SK-N-SH (cell line): ENCODE measurements around the gene EVA1A. TPM values are rescaled to one million over a fixed set of nuclear protein-coding genes. Genes with fewer than 3 reads are reported as not detected.

Experiments
- CTCF ChIA-PET: fragments of 300-600, 350-600 bp; formaldehyde crosslinking; extraction: SDS; loops from one replicate; lab custom pipeline; 2021; lab: Yijun Ruan, JAX
- POLR2A ChIA-PET: fragments of 350-600 bp; sonication (Branson Sonifier 250); formaldehyde crosslinking; extraction: SDS; loops from one replicate; lab custom pipeline; 2020; ENCODE audit warnings: antibody characterized with exemption, inconsistent platforms; lab: Yijun Ruan, JAX
- DNase-seq: peaks from one replicate; pipeline ENCODE4 v3.0.0; 2012
- H2AFZ ChIP-seq: fragments of 200-600 bp; sonication (generic); 2 replicates; pipeline ENCODE4 v1.8.1; 2016; ENCODE audit warnings: antibody characterized with exemption, mild to moderate bottlenecking, low read depth
- H3F3A ChIP-seq: fragments of 200-600 bp; sonication (generic); replicated peaks from 2 replicates; pipeline ENCODE3; 2016; ENCODE audit warnings: antibody characterized with exemption, mild to moderate bottlenecking; ENCODE audit not compliant: insufficient read depth
- H3K27ac ChIP-seq, 2 experiments: fragments of 200-500 bp in 1 of 2; fragments of 200-600 bp in 1 of 2; sonication (Bioruptor generic) in 1 of 2; sonication (generic), shearing (Covaris generic) in 1 of 2; 2 replicates each; pipeline versions ENCODE4 v1.5.1 to v1.6.1; 2014 to 2016; ENCODE audit warnings: low read depth in 2 of 2, inconsistent platforms in 1 of 2, low read length in 1 of 2, mild to moderate bottlenecking in 1 of 2, mixed read lengths in 1 of 2
- H3K27me3 ChIP-seq: fragments of 200-600 bp; sonication (generic), shearing (Covaris generic); 2 replicates; pipeline ENCODE4 v1.6.1; 2016; ENCODE audit warnings: mixed run types; ENCODE audit not compliant: insufficient read depth
- H3K36me3 ChIP-seq, 2 experiments: fragments of 200-500 bp in 1 of 2; fragments of 200-600 bp in 1 of 2; sonication (Bioruptor generic) in 1 of 2; sonication (generic) in 1 of 2; replicated peaks in 1 of 2; 2 replicates each; pipeline versions ENCODE3 to v1.5.1; 2014 to 2016; ENCODE audit warnings: low read length in 1 of 2, mild to moderate bottlenecking in 1 of 2; ENCODE audit not compliant: insufficient read depth in 2 of 2, control insufficient read depth in 1 of 2
- H3K4me1 ChIP-seq, 2 experiments: fragments of 200-500 bp in 1 of 2; fragments of 200-600 bp in 1 of 2; sonication (Bioruptor generic) in 1 of 2; sonication (generic), shearing (Covaris generic) in 1 of 2; 2 replicates each; pipeline versions ENCODE4 v1.5.1 to v1.6.1; 2014 to 2016; ENCODE audit warnings: low read depth in 1 of 2, low read length in 1 of 2, mixed run types in 1 of 2; ENCODE audit not compliant: insufficient read depth in 2 of 2, control insufficient read depth in 1 of 2
- H3K4me2 ChIP-seq: fragments of 200-600 bp; sonication (generic), shearing (Covaris generic); 2 replicates; pipeline ENCODE4 v1.6.1; 2017; ENCODE audit warnings: mixed run types
- H3K4me3 ChIP-seq, 2 experiments: fragments of 200-500 bp in 1 of 2; fragments of 200-600 bp in 1 of 2; sonication (Bioruptor generic) in 1 of 2; sonication (generic), shearing (Covaris generic) in 1 of 2; 2 replicates each; pipeline versions ENCODE4 v1.5.1 to v1.8.1; 2014 to 2016; ENCODE audit warnings: low read depth in 2 of 2, inconsistent platforms in 1 of 2, low read length in 1 of 2, mild to moderate bottlenecking in 1 of 2, mixed read lengths in 1 of 2, moderate library complexity in 1 of 2
- H3K79me2 ChIP-seq: fragments of 200-600 bp; sonication (generic); 2 replicates; pipeline ENCODE4 v1.8.1; 2017; ENCODE audit warnings: mild to moderate bottlenecking; ENCODE audit not compliant: insufficient read depth
- H3K9ac ChIP-seq: fragments of 200-600 bp; sonication (generic); 2 replicates; pipeline ENCODE4 v1.6.1; 2017; ENCODE audit warnings: mixed run types
- H3K9me2 ChIP-seq: fragments of 200-600 bp; sonication (generic); 2 replicates; pipeline ENCODE4 v1.6.1; 2017; ENCODE audit warnings: mixed run types
- H3K9me3 ChIP-seq: fragments of 200-600 bp; sonication (generic); 2 replicates; pipeline ENCODE4 v1.6.1; 2017; ENCODE audit warnings: mixed run types, mild to moderate bottlenecking, moderate library complexity
- H4K20me1 ChIP-seq: fragments of 200-600 bp; sonication (generic); 2 replicates; pipeline ENCODE4 v1.6.1; 2017; ENCODE audit warnings: mild to moderate bottlenecking, mixed run types; ENCODE audit not compliant: insufficient read depth
- ELF1 ChIP-seq: IDR thresholded peaks from 2 replicates; pipeline ENCODE4 v1.4.0; 2012
- EP300 ChIP-seq, 2 experiments: IDR thresholded peaks; 2 replicates each; pipeline versions ENCODE4 v1.4.0 to v1.6.1; 2012; ENCODE audit warnings: borderline replicate concordance in 1 of 2, low read depth in 1 of 2, low read length in 1 of 2
- FOSL2 ChIP-seq: IDR thresholded peaks from 2 replicates; pipeline ENCODE4 v1.4.0; 2012; ENCODE audit warnings: low read depth, mild to moderate bottlenecking, moderate library complexity, borderline replicate concordance
- FOXJ3 ChIP-seq: sonication (generic); formaldehyde crosslinking; IDR thresholded peaks from 2 replicates; pipeline ENCODE4 v1.5.1; 2020; ENCODE audit warnings: mild to moderate bottlenecking, missing genetic modification reagents
- MAX ChIP-seq: IDR thresholded peaks from 2 replicates; pipeline ENCODE4 v1.4.0; 2012; ENCODE audit warnings: low read depth
- MEF2A ChIP-seq: IDR thresholded peaks from 2 replicates; pipeline ENCODE4 v1.4.0; 2012; ENCODE audit warnings: low read depth, borderline replicate concordance
- NFIC ChIP-seq: IDR thresholded peaks from 2 replicates; pipeline ENCODE4 v1.4.0; 2012; ENCODE audit warnings: borderline replicate concordance
- NRF1 ChIP-seq: IDR thresholded peaks from 2 replicates; pipeline ENCODE4 v1.6.1; 2012; ENCODE audit warnings: low read depth, mild to moderate bottlenecking, low read length
- PBX3 ChIP-seq: IDR thresholded peaks from 2 replicates; pipeline ENCODE4; 2012
- RCOR1 ChIP-seq: fragments of 150-350 bp; IDR thresholded peaks from 2 replicates; pipeline ENCODE4 v1.6.1; 2017; ENCODE audit warnings: antibody characterized with exemption, low read length
- RFX5 ChIP-seq: IDR thresholded peaks from 2 replicates; pipeline ENCODE4 v1.6.1; 2012; ENCODE audit warnings: mild to moderate bottlenecking, improper control_type of control experiment, low read length
- RXRA ChIP-seq: IDR thresholded peaks from 2 replicates; pipeline ENCODE4 v1.4.0; 2012; ENCODE audit warnings: low read depth, mild to moderate bottlenecking, borderline replicate concordance
- TCF12 ChIP-seq: IDR thresholded peaks from 2 replicates; pipeline ENCODE4 v1.4.0; 2012
- TEAD4 ChIP-seq: IDR thresholded peaks from 2 replicates; pipeline ENCODE4 v1.4.0; 2012; ENCODE audit warnings: mild to moderate bottlenecking, borderline replicate concordance; ENCODE audit not compliant: insufficient read depth
- USF1 ChIP-seq: IDR thresholded peaks from 2 replicates; pipeline ENCODE4 v1.4.0; 2012; ENCODE audit warnings: low read depth, borderline replicate concordance
- USF2 ChIP-seq: fragments of 150-350 bp; IDR thresholded peaks from 2 replicates; pipeline ENCODE4 v1.6.1; 2017; ENCODE audit warnings: antibody characterized with exemption, low read length, low read depth, borderline replicate concordance
- YY1 ChIP-seq: IDR thresholded peaks from 2 replicates; pipeline ENCODE4 v1.4.0; 2012; ENCODE audit warnings: low read depth, mild to moderate bottlenecking
- WGBS: methylation state at CpG from one replicate; pipeline ENCODE4 v1.1.6; 2017; ENCODE audit warnings: low lambda C conversion rate; 5-methylcytosine and 5-hydroxymethylcytosine counted together
- polyA plus RNA-seq, 3 experiments: library from polyadenylated mRNA; depleted of rRNA; stranded (reverse); fragments of >200 nt; gene quantifications; 2 replicates each; pipeline ENCODE4 v1.2.3, GENCODE V29; 2012

Gene EVA1A
- polyA plus RNA-seq, 1 of the 3 experiments (the other 2 are of a cell fraction), result 93.0 TPM

GRCh38 chr2:75607400-75607798 is 46.7 kb upstream of the EVA1A start (continued):
- TF ChIP-seq USF2, result no peak
- no peak for TF ChIP-seq RCOR1
- TF ChIP-seq FOXJ3 (CRISPR knock-in tag), result no peak
- TF ChIP-seq RXRA, result no peak

GRCh38 chr2:75606761-75607399 is 46.1 kb upstream of the EVA1A start:
- Histone ChIP-seq H3K9ac (peak overlapping the region; percentile 68), H2AFZ (peak overlapping the region; percentile 33; the same call in 1 of the 2 replicates)
- CTCF ChIA-PET, result interaction anchor here (0.9 to 6.7 kb wide), 9 partner anchors 12 to 687 kb away, joined by 3 to 81 read pairs (median 5); partner anchors contain the start of gene EVA1A

GRCh38 chr2:75605770-75606529 is 45.2 kb upstream of the EVA1A start:
- Histone ChIP-seq H3K79me2 (peaks cover 4% of the 10 kb centered on the region; the same call in 1 of the 2 replicates), H3K27me3 (no peaks in the 10 kb centered on the region), H3K4me1 (peaks cover 11 to 54% of the 10 kb centered on the region in 2 experiments), H2AFZ (peak overlapping the region; percentile 33; the same call in 1 of the 2 replicates), H3K27ac (peak overlapping the region; percentile 68 to 92), H3F3A (peaks cover 47% of the 10 kb centered on the region), H3K4me3 (no peak overlapping the region), H3K9me3 (no peaks in the 10 kb centered on the region), H3K9ac (peak overlapping the region; percentile 68), H3K9me2 (no peaks in the 10 kb centered on the region), H3K36me3 (no peaks in the 10 kb centered on the region), H3K4me2 (peak overlapping the region; percentile 66), H4K20me1 (no peaks in the 10 kb centered on the region)
- 7% methylated on average over 6 of the region's 6 CpGs for WGBS
- no peak for DNase-seq
- POLR2A ChIA-PET, result no interaction called here
- CTCF ChIA-PET, result interaction anchor here (0.8 to 6.7 kb wide), 10 partner anchors 11 to 686 kb away, joined by 3 to 81 read pairs (median 5); partner anchors contain the start of gene EVA1A
- TF ChIP-seq NRF1 (no peak), EP300 (IDR thresholded peaks at IDR 0.05; ENCODE audit: borderline replicate concordance in 1 of 2, low read depth in 1 of 2, low read length in 1 of 2) (peak in 1 of 2 experiments; percentile 65; a peak in 1 of 4 replicates), MEF2A (no peak; the same call in 1 of the 2 replicates), TEAD4 (peak; percentile 62), TCF12 (peak; percentile 70), ELF1 (no peak), RFX5 (no peak), RCOR1 (no peak), USF2 (no peak), FOXJ3 (CRISPR knock-in tag) (no peak), YY1 (0 out of 2 replicates have a peak, but pooled peaks have one; percentile 24), FOSL2 (peak; percentile 47; the same call in 1 of the 2 replicates), PBX3 (peak; percentile 53)

More at GRCh38 chr2:75606761-75607399, 46.1 kb upstream of the EVA1A start:
- DNase-seq, result no peak
- TF ChIP-seq RFX5 (no peak), YY1 (peak; percentile 51; the same call in 1 of the 2 replicates), MAX (no peak), NFIC (peak; percentile 21; the same call in 1 of the 2 replicates), USF1 (no peak), FOSL2 (peak; percentile 45; the same call in 1 of the 2 replicates)
- whole genome bisulfite sequencing, result 69% methylated on average over 8 of the region's 8 CpGs
- H3K36me3 ChIP-seq, result no peaks in the 10 kb centered on the region
- peaks cover 11 to 54% of the 10 kb centered on the region in 2 experiments for H3K4me1 ChIP-seq
- POLR2A ChIA-PET, result no interaction called here
- peaks cover 45% of the 10 kb centered on the region for H3F3A ChIP-seq
- no peaks in the 10 kb centered on the region for H4K20me1 ChIP-seq
- H3K4me3 ChIP-seq, result no peak overlapping the region
- H3K9me2 ChIP-seq, result no peaks in the 10 kb centered on the region
- H3K9me3 ChIP-seq, result no peaks in the 10 kb centered on the region
- H3K4me2 ChIP-seq, result peak overlapping the region; percentile 66
- peaks cover 4% of the 10 kb centered on the region; the same call in 1 of the 2 replicates for H3K79me2 ChIP-seq
- H3K27ac ChIP-seq, result peak overlapping the region; percentile 64 to 92; a peak in 3 of 4 replicates
- H3K27me3 ChIP-seq, result no peaks in the 10 kb centered on the region
